HG03565 (cell line): ENCODE results near the gene ELFN2.
"Not testable (repeated sequence)": the region's sequence is repeated elsewhere in the genome, so short reads cannot be mapped to it uniquely, and the experiment has no call there.

Source experiments
- ATAC-seq: cut with Tn5 transposase; IDR thresholded peaks from one replicate; pipeline ENCODE4 v1.9.1; 2021; ENCODE audit warnings: mild to moderate bottlenecking, moderate library complexity; ENCODE audit not compliant: unreplicated experiment

Gene ELFN2

GRCh38 chr22:37412495-37413250, 14.6 kb downstream of the ELFN2 start:
- no peak for ATAC-seq

GRCh38 chr22:37411655-37412054, 15.6 kb downstream of the ELFN2 start:
- ATAC-seq = no peak

GRCh38 chr22:37410174-37411055, 16.9 kb downstream of the ELFN2 start:
- no peak for ATAC-seq

- ATAC-seq = no peak
Observed at GRCh38 chr22:37409459-37410050, 17.7 kb downstream of the ELFN2 start.

- ATAC-seq = no peak
Observed at GRCh38 chr22:37409031-37409430, 18.2 kb downstream of the ELFN2 start.

- no peak for ATAC-seq
Observed at GRCh38 chr22:37407856-37408255, 19.4 kb downstream of the ELFN2 start.

GRCh38 chr22:37406441-37407235, 20.6 kb downstream of the ELFN2 start:
- no peak for ATAC-seq

GRCh38 chr22:37404091-37404490, 23.2 kb downstream of the ELFN2 start:
- no peak for ATAC-seq

- no peak for ATAC-seq
Observed at GRCh38 chr22:37403267-37403960, 23.9 kb downstream of the ELFN2 start.

GRCh38 chr22:37402184-37402506, 25.1 kb downstream of the ELFN2 start:
- ATAC-seq = no peak

- ATAC-seq = no peak
Observed at GRCh38 chr22:37401401-37402183, 25.7 kb downstream of the ELFN2 start.

GRCh38 chr22:37400719-37401118, 26.6 kb downstream of the ELFN2 start:
- ATAC-seq = no peak

GRCh38 chr22:37399457-37399856, 27.8 kb downstream of the ELFN2 start:
- not testable (repeated sequence) for ATAC-seq

- ATAC-seq = no peak
Observed at GRCh38 chr22:37397226-37397625, 30.1 kb downstream of the ELFN2 start.

- no peak for ATAC-seq
Observed at GRCh38 chr22:37396488-37397084, 30.7 kb downstream of the ELFN2 start.

- ATAC-seq = no peak
Observed at GRCh38 chr22:37394341-37394740, 32.9 kb downstream of the ELFN2 start.

- no peak for ATAC-seq
Observed at GRCh38 chr22:37393746-37394145, 33.5 kb downstream of the ELFN2 start.

- ATAC-seq = no peak
Observed at GRCh38 chr22:37392721-37393328, 34.5 kb downstream of the ELFN2 start.

- no peak for ATAC-seq
Observed at GRCh38 chr22:37391702-37392101, 35.6 kb downstream of the ELFN2 start.
